Erythroblast (primary cell): ENCODE measurements around the gene SETD4.
"Not testable (repeated sequence)": the region's sequence is repeated elsewhere in the genome, so short reads cannot be mapped to it uniquely, and the experiment has no call there.

Experiments
- DNase-seq, 2 experiments: peaks; one replicate each; lab custom pipeline; 2025; lab: John Stamatoyannopoulos, UW
- GATA1 ChIP-seq: IDR thresholded peaks from 2 replicates; pipeline ENCODE4 v1.6.1; 2011; ENCODE audit warnings: low read depth, mild to moderate bottlenecking, control low read depth, low read length, moderate library complexity
- POLR2A ChIP-seq: IDR thresholded peaks from 2 replicates; pipeline ENCODE4 v1.6.1; 2011; ENCODE audit warnings: mild to moderate bottlenecking, low read length

Gene SETD4

DNA sequence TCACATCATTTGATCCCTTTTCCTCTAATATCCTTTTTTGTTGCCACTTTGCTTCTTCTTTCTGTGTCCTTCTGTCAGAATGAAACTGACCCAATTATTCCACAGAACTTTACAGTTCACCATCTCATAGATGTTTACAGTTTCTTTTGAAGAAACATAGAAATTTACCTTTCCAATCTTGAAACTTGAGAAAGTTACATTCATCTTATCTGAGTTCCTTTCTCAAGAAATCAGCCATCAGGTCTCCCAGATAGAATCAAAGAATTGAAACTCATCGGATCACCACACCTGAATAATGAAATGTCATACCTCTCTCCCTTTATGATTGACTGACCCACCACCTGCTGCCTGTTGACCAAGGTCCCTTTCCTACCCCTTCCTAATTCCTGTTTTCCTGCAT is 33.2 kb upstream of the SETD4 start:
- TF ChIP-seq GATA1 (no peak), POLR2A (no peak)
- DNase-seq = no peak

DNA sequence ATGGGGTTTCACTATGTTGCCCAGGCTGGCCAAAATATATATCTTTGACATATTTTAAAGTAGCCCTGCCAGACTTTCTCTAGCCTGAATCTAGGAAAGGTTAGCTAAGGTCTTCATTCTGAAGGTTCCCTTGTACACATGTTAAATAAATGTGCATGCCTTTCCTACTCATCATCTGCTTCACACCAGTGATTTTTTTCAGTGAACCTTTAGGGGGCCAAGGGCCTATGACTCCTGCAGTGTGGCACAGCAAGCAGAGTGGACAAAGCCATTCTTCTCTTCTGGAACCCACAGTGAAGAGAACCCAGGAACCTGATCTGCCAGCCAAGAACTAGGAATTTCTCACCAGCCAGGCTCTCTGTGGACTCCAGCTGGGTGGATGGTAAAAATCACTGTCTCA is 32.4 kb upstream of the SETD4 start:
- no peak for DNase-seq
- TF ChIP-seq POLR2A = no peak

DNA sequence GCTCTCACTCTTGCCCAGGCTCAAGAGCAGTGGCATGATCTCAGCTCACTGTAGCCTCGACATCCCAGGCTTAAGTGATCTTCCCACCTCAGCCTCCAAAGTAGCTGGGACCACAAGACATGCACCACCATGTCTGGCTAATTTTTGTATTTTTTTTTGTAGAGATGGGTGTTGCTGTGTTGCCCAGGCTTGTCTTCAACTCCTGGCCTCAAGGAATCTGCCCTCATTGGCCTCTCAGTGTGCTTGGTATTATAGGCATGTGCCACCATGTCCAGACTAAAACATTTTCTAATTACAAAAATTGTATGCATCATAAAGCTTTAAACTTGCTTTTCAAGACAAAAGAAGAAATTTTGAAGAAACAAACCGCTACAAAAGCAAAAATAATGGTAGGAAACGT is 29.6 kb upstream of the SETD4 start:
- TF ChIP-seq POLR2A = no peak
- TF ChIP-seq GATA1 = no peak
- no peak for DNase-seq

DNA sequence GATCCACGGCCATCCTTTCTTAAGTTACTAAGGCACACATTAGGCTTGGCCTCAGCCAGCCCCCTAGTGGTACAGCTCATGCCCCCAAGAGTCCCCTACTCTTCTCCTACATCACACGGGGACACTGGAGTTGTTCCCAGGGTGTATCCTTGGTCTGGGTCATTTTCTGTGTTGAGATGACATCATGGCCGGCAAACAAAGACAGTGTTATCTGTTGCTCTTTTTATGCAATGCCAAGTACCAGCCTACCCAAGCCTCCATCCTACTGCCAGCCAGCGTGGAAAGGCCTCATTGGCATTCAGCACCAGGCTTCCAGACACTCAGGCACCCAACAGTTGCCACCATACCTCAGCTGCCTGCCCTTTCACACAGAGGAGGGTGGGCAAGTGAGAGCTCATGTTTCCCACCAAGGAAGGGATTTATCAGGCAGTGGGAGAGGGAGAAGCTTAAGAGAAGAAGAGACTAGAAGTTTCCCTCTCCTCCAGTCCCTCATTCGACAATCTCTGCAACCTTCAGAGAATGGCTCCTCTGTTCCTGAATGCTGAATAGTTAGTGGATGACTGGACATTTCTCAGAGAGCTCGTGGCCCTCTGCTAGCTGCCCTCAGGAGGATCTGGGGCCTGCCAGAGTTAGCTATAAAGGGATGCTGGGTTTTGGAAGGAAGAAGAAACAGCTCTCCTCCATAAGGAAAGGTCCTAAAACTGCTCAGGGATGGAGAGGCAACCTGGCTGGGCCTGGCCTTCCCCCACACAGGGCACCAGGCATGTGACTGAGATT is 27.2 kb upstream of the SETD4 start:
- no peak for DNase-seq
- TF ChIP-seq GATA1 (no peak), POLR2A (no peak)

DNA sequence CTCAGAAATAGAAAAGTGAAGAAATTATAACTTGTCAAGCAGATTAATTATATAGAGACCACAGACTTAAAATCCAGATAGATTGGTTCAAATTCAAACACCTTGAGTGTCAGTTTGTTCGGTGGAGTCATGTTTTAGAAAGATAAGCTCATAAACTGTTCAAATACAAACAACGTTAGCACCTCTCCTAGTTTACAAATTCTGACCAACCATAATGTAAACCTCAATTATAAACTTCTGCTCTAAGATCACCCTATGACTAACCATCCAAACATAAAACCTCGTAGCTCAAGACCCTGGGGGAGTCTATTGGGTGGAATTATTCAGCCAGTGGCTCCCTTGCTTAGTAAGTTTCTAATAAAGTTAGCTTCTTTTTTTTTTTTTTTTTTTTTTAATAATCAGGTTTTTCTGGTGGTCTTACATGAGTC is 21.9 kb upstream of the SETD4 start:
- no peak for DNase-seq
- TF ChIP-seq POLR2A (no peak), GATA1 (no peak)

DNA sequence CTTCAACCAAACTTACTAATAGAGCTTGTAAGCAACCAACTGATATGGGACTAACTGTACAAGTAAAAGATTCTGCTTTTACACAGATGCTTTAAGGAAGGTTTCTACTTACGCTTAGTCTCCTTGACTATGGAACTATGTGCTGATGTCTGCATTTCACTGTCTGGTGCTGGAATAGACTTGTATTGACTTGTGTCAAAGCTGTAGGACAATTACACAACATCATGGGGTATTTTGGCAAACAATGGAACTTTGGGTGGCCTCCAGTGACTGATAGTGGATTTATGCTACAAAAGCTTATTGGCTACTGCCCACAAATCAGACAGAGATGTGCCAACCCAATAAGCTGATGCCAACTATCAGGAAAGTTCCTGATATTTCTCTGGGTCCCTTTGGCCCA is 20.1 kb upstream of the SETD4 start:
- DNase-seq = no peak
- TF ChIP-seq POLR2A = no peak
- TF ChIP-seq GATA1 = no peak

DNA sequence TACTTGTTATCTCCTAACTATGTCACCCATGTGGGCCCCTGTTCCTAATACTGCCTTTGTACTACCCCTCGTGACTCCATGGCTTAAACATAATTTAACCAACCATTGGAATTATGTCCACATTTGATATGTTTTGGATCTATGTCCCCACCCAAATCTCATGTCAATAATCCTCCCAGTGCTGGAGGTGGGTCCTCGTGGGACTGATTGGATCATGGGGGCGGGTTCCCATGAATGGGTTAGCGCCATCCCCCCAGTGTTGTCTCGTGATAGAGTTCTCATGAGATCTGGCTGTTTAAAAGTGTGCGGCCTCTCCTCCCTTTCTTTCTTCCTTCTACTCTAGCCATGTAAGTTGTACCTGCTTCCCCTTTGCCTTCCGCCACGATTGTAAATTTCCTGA is 19.3 kb upstream of the SETD4 start:
- TF ChIP-seq POLR2A = no peak
- TF ChIP-seq GATA1 = no peak
- DNase-seq = no peak

DNA sequence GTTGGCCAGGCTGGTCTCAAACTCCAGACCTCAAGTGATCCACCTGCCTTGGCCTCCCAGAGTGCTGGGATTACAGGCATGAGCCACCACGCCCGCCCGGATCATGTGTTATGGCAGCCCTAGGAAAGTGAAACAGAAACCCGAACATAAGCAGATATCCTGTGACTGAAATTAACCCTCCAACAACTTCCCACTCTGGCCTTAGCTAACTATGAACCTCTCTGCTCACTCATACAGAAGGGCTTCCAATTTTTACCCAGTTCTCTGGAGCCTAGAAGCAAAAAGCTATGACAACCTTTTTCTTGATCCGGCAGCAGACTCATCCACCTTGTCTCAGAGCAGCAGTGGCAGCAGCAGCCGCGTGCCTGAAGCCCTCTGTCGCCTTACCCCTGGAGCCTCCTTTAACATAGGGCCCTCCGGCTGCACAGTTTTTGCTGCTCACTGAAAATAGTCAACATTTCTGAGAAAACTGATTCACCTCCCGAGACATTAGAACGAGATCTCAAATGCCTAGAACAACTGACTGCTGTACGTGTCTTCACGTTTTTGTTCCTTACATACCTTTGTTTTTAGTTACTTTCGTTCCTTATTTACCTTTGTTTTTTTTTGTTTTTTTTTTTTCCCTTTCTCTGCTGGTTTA is 18.8 kb upstream of the SETD4 start:
- peak in 1 of 2 experiments; percentile 46 for DNase-seq
- TF ChIP-seq POLR2A (no peak), GATA1 (no peak)

DNA sequence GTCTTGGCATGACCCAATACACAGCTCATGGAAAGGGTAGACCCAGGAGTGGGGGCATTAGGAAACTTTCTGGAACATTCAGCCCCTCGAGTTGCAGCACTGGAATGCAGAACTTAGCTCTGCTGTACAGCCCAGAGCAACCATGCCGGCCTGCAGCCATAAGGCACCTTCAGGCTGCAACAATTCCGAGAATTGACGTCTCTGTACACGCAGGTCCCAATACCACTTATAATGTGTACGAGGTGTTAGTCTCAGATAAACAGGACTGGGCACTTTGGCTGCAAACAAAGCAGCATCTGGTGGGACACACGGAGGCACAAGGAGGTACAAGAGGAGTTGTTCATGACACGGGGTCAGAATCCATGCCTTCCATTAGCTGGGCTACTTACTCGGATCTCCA is 17.4 kb upstream of the SETD4 start:
- TF ChIP-seq POLR2A = no peak
- TF ChIP-seq GATA1 = no peak

DNA sequence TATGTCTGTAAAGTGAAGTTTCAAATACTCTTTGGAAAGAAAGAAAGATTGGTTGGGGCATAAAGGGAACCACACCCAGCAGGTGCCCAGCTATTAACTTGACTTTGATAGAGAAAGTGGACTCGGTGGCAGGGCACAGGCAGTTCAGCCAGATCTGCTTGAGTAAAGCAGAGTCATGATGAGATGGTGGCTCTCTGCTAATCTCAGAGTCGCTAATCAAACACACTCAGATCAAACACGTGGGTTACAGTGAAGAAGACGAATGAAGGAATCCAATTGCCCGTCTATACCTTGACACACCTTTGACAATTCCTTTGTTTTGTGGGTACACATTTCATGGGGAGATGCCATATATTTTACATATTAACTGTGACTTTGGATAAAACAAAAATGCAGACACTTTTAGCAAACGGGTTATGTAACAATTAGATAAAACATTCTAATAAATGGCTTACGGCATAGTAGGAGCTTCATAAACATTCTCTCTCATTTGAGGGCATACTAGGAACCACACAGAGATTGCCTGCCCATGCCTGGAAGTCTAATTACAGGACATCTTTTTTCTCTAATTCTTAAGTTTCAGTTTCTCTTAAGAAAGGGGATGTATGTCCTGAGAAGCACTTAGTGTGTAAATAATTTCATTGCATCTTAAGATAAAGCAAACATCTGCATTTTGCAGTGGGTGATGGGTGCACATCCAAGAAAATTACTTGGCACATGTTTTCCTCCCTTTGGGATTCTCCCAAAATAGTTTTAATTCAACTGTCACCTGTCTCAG is 16.7 kb upstream of the SETD4 start:
- DNase-seq = peak; percentile 27 to 49
- TF ChIP-seq GATA1 (no peak), POLR2A (no peak)

More for the DNA sequence above, 17.4 kb upstream of the SETD4 start:
- DNase-seq = no peak

DNA sequence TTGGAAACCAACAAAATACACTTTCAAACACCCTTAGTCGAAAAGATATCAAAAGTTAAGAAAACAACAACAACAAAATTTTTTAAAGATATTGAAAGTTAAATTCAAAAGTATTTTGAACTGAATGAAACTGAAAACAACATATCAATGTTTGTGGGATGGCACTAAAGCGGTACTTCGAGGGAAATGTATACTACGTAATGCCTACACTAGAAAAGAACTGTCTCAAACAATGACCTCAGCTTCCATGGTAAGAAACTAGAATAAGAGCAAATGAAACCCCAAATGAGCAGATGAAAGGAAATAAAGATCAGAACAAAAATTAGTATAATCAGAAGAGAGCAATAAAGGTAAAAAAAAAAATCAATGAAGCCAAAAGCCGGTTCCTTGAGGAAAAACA is 15.6 kb upstream of the SETD4 start:
- DNase-seq = no peak
- TF ChIP-seq GATA1 (no peak), POLR2A (no peak)

DNA sequence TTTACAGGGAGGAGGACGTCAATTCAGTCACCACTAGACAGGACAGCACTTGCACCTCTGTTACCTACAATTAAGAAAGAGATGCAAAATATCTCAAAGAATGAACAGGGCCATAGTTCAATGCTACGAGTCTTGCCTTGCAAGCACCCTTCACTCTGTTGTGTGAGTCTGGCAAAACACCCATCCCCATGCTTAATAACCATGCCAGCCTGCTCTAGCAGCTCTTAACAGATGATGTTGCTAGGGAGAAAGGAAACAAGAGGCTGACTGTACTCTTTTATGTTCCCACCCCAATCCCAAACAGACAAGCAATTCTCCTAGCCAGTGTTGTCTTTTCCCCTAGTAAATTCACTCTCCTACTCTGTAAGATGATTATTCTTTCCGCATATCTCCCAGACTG is 14.8 kb upstream of the SETD4 start:
- no peak for TF ChIP-seq GATA1
- no peak for TF ChIP-seq POLR2A
- DNase-seq = no peak

DNA sequence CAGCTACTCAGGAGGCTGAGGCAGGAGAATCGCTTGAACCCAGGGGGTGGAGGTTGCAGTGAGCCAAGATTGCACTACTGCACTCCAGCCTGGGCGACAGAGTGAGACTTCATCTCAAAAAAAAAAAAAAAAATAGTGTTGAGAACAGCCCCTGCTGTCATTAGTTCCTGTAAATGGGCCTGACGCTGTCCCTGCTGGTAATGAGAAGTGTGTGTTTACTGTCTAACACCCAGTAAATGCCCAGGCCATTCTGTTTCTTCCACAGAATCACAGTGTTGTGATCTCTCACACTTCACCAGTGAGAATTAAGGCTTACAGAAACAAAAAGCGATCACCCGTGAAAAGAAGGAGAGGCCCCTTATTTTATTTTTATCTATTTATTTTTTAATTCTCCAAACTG is 13.6 kb upstream of the SETD4 start:
- DNase-seq = not testable (repeated sequence)

DNA sequence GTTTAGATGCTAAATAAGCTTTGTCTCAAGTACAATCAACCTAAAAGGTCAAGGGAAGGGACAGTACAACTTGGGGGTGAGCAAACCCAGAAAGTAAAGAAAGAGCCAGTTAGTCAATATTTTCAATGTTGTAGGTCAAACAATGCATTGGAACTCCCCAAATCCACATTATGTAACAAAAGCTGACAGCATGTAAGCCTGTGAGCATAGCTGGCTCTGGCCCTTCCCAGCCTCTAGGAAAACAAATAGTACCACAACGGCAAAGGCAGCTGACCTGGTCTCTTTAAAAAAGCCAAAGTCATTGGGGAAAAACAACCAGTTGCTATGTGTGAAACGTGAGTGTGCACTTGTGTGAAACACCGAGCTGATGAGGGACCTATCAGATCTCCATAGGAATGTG is 12.9 kb upstream of the SETD4 start:
- TF ChIP-seq GATA1 (no peak), POLR2A (no peak)
- DNase-seq = no peak
